Naive thymus-derived CD4-positive, alpha-beta T cell (primary cell): ENCODE measurements around the gene ACVR1B. TPM values are rescaled to one million over a fixed set of nuclear protein-coding genes. Genes with fewer than 3 reads are reported as not detected.

Source experiments
- ATAC-seq: fragments of 150-1000 bp; cut with Tn5 transposase; 2 replicates; pipeline ENCODE4 v1.10.0; 2021; ENCODE audit warnings: mild to moderate bottlenecking, moderate library complexity
- CTCF ChIA-PET: fragments of 350-600 bp; sonication (Branson Sonifier 250); formaldehyde crosslinking; loops from one replicate; lab custom pipeline; 2021; ENCODE audit warnings: antibody characterized with exemption; lab: Charles Lee
- POLR2A ChIA-PET: fragments of 350-600 bp; sonication (Branson Sonifier 250); formaldehyde crosslinking; loops from one replicate; lab custom pipeline; 2021; ENCODE audit warnings: antibody characterized with exemption, inconsistent platforms; lab: Charles Lee
- DNase-seq, 9 donors: peaks; one replicate each; pipeline versions ENCODE4 v3.0.0 to v3.0.0-alpha.2; 2020 to 2022; ENCODE audit warnings: mixed read lengths in 1 of 9
- H3K27ac ChIP-seq: one replicate; pipeline ENCODE4 v1.7.0; 2013; ENCODE audit warnings: mild to moderate bottlenecking, low read depth, low read length, moderate library complexity
- H3K27me3 ChIP-seq, 2 donors: one replicate each; pipeline ENCODE4 v1.7.0; 2013; ENCODE audit warnings: low read length in 2 of 2, mild to moderate bottlenecking in 2 of 2, moderate library complexity in 2 of 2; ENCODE audit not compliant: control insufficient read depth in 2 of 2, insufficient read depth in 2 of 2
- H3K36me3 ChIP-seq, 3 experiments: 1 replicate in 2 of 3; 2 replicates in 1 of 3; pipeline ENCODE4 v1.7.0; 2013; ENCODE audit warnings: low read length in 3 of 3, mild to moderate bottlenecking in 3 of 3, moderate library complexity in 1 of 3; ENCODE audit not compliant: insufficient read depth in 3 of 3, control insufficient read depth in 2 of 3
- H3K4me1 ChIP-seq, 2 donors: one replicate each; pipeline ENCODE4 v1.7.0; 2013; ENCODE audit warnings: low read length in 2 of 2, mild to moderate bottlenecking in 2 of 2, moderate library complexity in 1 of 2; ENCODE audit not compliant: control insufficient read depth in 2 of 2, insufficient read depth in 2 of 2
- H3K4me3 ChIP-seq: 2 replicates; pipeline ENCODE4 v1.7.0; 2013; ENCODE audit warnings: mild to moderate bottlenecking, low read length
- H3K9me3 ChIP-seq, 3 experiments: 1 replicate in 2 of 3; 2 replicates in 1 of 3; pipeline ENCODE4 v1.7.0; 2013; ENCODE audit warnings: low read length in 3 of 3; ENCODE audit not compliant: control insufficient read depth in 2 of 3
- H3K27ac Mint-ChIP-seq, 9 donors: one replicate each; pipeline ENCODE4 v1.8.0; 2020 to 2022; ENCODE audit warnings: mixed read lengths in 9 of 9, mild to moderate bottlenecking in 8 of 9, moderate library complexity in 5 of 9, inconsistent platforms in 2 of 9
- H3K27me3 Mint-ChIP-seq, 5 donors: one replicate each; pipeline ENCODE4 v1.8.0; 2021 to 2022; ENCODE audit warnings: mixed read lengths in 5 of 5, mild to moderate bottlenecking in 1 of 5
- H3K36me3 Mint-ChIP-seq, 5 donors: one replicate each; pipeline ENCODE4 v1.8.0; 2020 to 2022; ENCODE audit warnings: mixed read lengths in 5 of 5, mild to moderate bottlenecking in 3 of 5, inconsistent platforms in 1 of 5
- H3K4me1 Mint-ChIP-seq, 7 donors: one replicate each; pipeline ENCODE4 v1.8.0; 2020 to 2022; ENCODE audit warnings: mixed read lengths in 7 of 7, mild to moderate bottlenecking in 3 of 7, inconsistent platforms in 1 of 7
- H3K4me3 Mint-ChIP-seq, 10 donors: one replicate each; pipeline ENCODE4 v1.8.0; 2020 to 2022; ENCODE audit warnings: mild to moderate bottlenecking in 10 of 10, mixed read lengths in 10 of 10, moderate library complexity in 6 of 10, inconsistent platforms in 2 of 10
- H3K9me3 Mint-ChIP-seq, 11 donors: one replicate each; pipeline ENCODE4 v1.8.0; 2020 to 2022; ENCODE audit warnings: mixed read lengths in 11 of 11, mild to moderate bottlenecking in 4 of 11, inconsistent platforms in 1 of 11, moderate library complexity in 1 of 11
- intact Hi-C, 2 donors: fragments of 100-400 bp; cut with micrococcal nuclease; formaldehyde crosslinking; loops; one replicate each; pipeline ENCODE4 v1.15.1; 2023
- polyA plus RNA-seq, 2 donors: library from polyadenylated mRNA; unstranded; fragments of 300-500 nt; fragmentation: Illumina TruSeq; gene quantifications; one replicate each; pipeline ENCODE4 v1.2.3, GENCODE V29; 2021
- total RNA-seq, 6 experiments: library from RNA in 5 of 6; stranded (reverse) in 5 of 6; gene quantifications; 1 replicate in 5 of 6; 2 replicates in 1 of 6; pipeline ENCODE4 v1.2.3 and lab custom pipeline; 2021 to 2026

The ACVR1B gene
- total and polyA plus RNA-seq, 7 experiments from 2014 or later, result 2.5 to 14.8 (median 12.8) TPM

- ATAC-seq (peak; percentile 99), DNase-seq (peak; percentile 39 to 76 (median 65))
- Histone ChIP-seq H3K36me3 (peaks cover 0 to 53% (median 0%) of the 10 kb centered on the region in 3 experiments), H3K4me1 (peaks cover 5 to 10% of the 10 kb centered on the region in 2 donors), H3K27me3 (no peaks in the 10 kb centered on the region), H3K27ac (no peak overlapping the region), H3K4me3 (no peak overlapping the region), H3K9me3 (no peaks in the 10 kb centered on the region)
- peak overlapping the region in 3 of 10 donors; percentile 7 to 45 (median 32) for H3K4me3 Mint-ChIP-seq
- H3K9me3 Mint-ChIP-seq, result no peaks in the 10 kb centered on the region
- CTCF ChIA-PET, result interaction anchor here (0.7 to 4.9 kb wide), 8 partner anchors 9 to 68 kb away, joined by 3 to 35 read pairs (median 4); no protein-coding TSS in a partner anchor
- POLR2A ChIA-PET, result interaction anchor here (1.0 kb wide), 1 partner anchor 29 kb away, joined by 5 read pairs; the partner anchor contains the start of gene ACVR1B
- intact Hi-C loops, result loop anchor here (1.0 to 10.0 kb wide), 7 partner anchors 9 to 555 kb away; partner anchors contain the start of genes ACVR1B (in 2 of the 2) and SLC4A8 (in 1 of the 2)
- H3K4me1 Mint-ChIP-seq, result peaks cover 24 to 32% (median 28%) of the 10 kb centered on the region in 7 donors
- peaks cover 11 to 50% (median 25%) of the 10 kb centered on the region in 5 donors for H3K36me3 Mint-ChIP-seq
- peak overlapping the region in 5 of 9 donors; percentile 25 to 74 (median 48) for H3K27ac Mint-ChIP-seq
- peaks cover 0 to 5% (median 0%) of the 10 kb centered on the region in 5 donors for H3K27me3 Mint-ChIP-seq
Measured at GRCh38 chr12:51980051-51980808, 28.7 kb downstream of the ACVR1B start.

GRCh38 chr12:51980809-51981127, 29.3 kb downstream of the ACVR1B start:
- DNase-seq (no peak), ATAC-seq (no peak)
- CTCF ChIA-PET, result interaction anchor here (0.7 to 4.9 kb wide), 8 partner anchors 9 to 68 kb away, joined by 3 to 35 read pairs (median 4); no protein-coding TSS in a partner anchor
- Histone ChIP-seq H3K27ac (no peak overlapping the region), H3K27me3 (no peaks in the 10 kb centered on the region), H3K4me1 (peaks cover 0 to 4% of the 10 kb centered on the region in 2 donors), H3K4me3 (no peak overlapping the region), H3K9me3 (no peaks in the 10 kb centered on the region), H3K36me3 (peaks cover 0 to 57% (median 0%) of the 10 kb centered on the region in 3 experiments)
- H3K27me3 Mint-ChIP-seq, result peaks cover 0 to 3% (median 0%) of the 10 kb centered on the region in 5 donors
- intact Hi-C loops, result loop anchor here (1.0 to 10.0 kb wide), 7 partner anchors 9 to 556 kb away; partner anchors contain the start of genes ACVR1B (in 2 of the 2) and SLC4A8 (in 1 of the 2)
- peak overlapping the region in 5 of 9 donors; percentile 25 to 57 (median 48) for H3K27ac Mint-ChIP-seq
- H3K36me3 Mint-ChIP-seq, result peaks cover 7 to 49% (median 24%) of the 10 kb centered on the region in 5 donors
- H3K9me3 Mint-ChIP-seq, result no peaks in the 10 kb centered on the region
- H3K4me3 Mint-ChIP-seq, result peak overlapping the region in 1 of 10 donors; percentile 7
- H3K4me1 Mint-ChIP-seq, result peaks cover 19 to 27% (median 22%) of the 10 kb centered on the region in 7 donors
- POLR2A ChIA-PET, result interaction anchor here (1.0 kb wide), 1 partner anchor 29 kb away, joined by 5 read pairs; the partner anchor contains the start of gene ACVR1B

DNA sequence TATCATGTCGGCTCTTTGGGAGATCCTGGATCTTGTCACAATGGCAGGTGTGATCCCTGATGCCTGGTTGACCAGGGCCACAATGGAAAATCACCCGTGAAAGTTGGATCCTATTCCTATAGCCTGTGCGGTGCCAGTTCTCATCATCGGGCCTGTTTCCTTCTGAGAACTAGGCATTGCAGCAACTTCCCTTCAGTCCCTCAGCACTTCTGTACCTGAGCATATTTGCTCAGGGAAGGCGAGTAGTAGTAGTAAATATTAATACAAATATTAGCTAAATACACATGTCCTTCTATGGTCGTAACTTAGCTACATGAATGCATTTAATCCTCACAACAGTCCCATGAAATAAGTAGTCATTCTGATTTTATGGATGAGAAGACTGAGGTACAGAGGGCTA, 33.2 kb downstream of the ACVR1B start:
- Mint-ChIP-seq H3K9me3 (no peaks in the 10 kb centered on the region), H3K4me1 (peaks cover 7 to 13% (median 11%) of the 10 kb centered on the region in 7 donors), H3K36me3 (peaks cover 0 to 34% (median 14%) of the 10 kb centered on the region in 5 donors), H3K27me3 (peaks cover 0 to under 1% (median 0%) of the 10 kb centered on the region in 5 donors), H3K4me3 (no peak overlapping the region), H3K27ac (no peak overlapping the region)
- Histone ChIP-seq H3K36me3 (peaks cover 0 to 67% (median 0%) of the 10 kb centered on the region in 3 experiments), H3K9me3 (no peaks in the 10 kb centered on the region), H3K4me1 (no peaks in the 10 kb centered on the region), H3K27me3 (no peaks in the 10 kb centered on the region), H3K4me3 (no peak overlapping the region), H3K27ac (no peak overlapping the region)
- CTCF ChIA-PET, result interaction anchor here (0.9 to 4.9 kb wide), 9 partner anchors 8 to 59 kb away, joined by 3 to 35 read pairs (median 5); no protein-coding TSS in a partner anchor
- no peak for ATAC-seq
- POLR2A ChIA-PET, result interaction anchor here (1.5 kb wide), 1 partner anchor 19 kb away, joined by 4 read pairs; no protein-coding TSS in a partner anchor
- no peak for DNase-seq
- intact Hi-C loops, result loop anchor here in 1 of 2 donors (5.0 to 10.0 kb wide), 2 partner anchors 162 to 560 kb away; partner anchors contain the start of gene SLC4A8

- CTCF ChIA-PET, result interaction anchor here (0.9 to 1.8 kb wide), 4 partner anchors 14 to 39 kb away, joined by 3 to 10 read pairs (median 4); no protein-coding TSS in a partner anchor
- peak overlapping the region in 2 of 9 donors; percentile 17 to 25 for H3K27ac Mint-ChIP-seq
- peaks cover 0 to 34% (median 13%) of the 10 kb centered on the region in 5 donors for H3K36me3 Mint-ChIP-seq
Measured at GRCh38 chr12:51985154-51985835, 33.8 kb downstream of the ACVR1B start.

DNA sequence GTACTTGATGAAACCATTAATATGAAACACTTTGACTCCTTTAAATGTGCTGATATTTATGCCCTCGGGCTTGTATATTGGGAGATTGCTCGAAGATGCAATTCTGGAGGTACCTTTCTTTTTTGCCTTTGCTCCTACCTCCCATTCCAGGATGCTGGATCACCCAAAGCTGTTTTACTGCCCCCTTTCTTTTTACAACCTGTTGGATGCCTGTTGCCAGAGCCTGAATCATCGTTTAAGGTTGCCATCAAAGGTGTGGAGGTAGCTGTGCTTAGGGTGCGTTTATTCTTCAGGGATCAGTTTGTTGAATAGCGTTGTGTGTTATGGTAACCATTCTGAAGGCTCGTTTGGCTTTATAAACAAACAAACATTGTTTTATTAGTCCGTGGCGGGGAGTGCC, 35.3 kb downstream of the ACVR1B start:
- H3K36me3 Mint-ChIP-seq, result peaks cover 0 to 31% (median 10%) of the 10 kb centered on the region in 5 donors
- H3K9me3 ChIP-seq, result no peaks in the 10 kb centered on the region
- no peak overlapping the region for H3K4me3 Mint-ChIP-seq
- H3K9me3 Mint-ChIP-seq, result no peaks in the 10 kb centered on the region
- CTCF ChIA-PET, result no interaction called here
- no peaks in the 10 kb centered on the region for H3K27me3 Mint-ChIP-seq
- peaks cover 0 to 63% (median 0%) of the 10 kb centered on the region in 3 experiments for H3K36me3 ChIP-seq
- H3K4me3 ChIP-seq, result no peak overlapping the region
- no peak for DNase-seq
- intact Hi-C loops, result loop anchor here in 1 of 2 donors (10.0 kb wide), 1 partner anchor 562 kb away; the partner anchor contains the start of gene SLC4A8
- H3K4me1 ChIP-seq, result no peaks in the 10 kb centered on the region
- H3K4me1 Mint-ChIP-seq, result no peaks in the 10 kb centered on the region
- no peak for ATAC-seq
- POLR2A ChIA-PET, result no interaction called here
- no peak overlapping the region for H3K27ac ChIP-seq
- H3K27ac Mint-ChIP-seq, result no peak overlapping the region
- no peaks in the 10 kb centered on the region for H3K27me3 ChIP-seq

More at GRCh38 chr12:51985154-51985835, 33.8 kb downstream of the ACVR1B start:
- Mint-ChIP-seq H3K9me3 (no peaks in the 10 kb centered on the region), H3K27me3 (no peaks in the 10 kb centered on the region), H3K4me3 (no peak overlapping the region), H3K4me1 (peaks cover 4 to 7% (median 6%) of the 10 kb centered on the region in 7 donors)
- Histone ChIP-seq H3K9me3 (no peaks in the 10 kb centered on the region), H3K4me3 (no peak overlapping the region), H3K27ac (no peak overlapping the region), H3K36me3 (peaks cover 0 to 67% (median 0%) of the 10 kb centered on the region in 3 experiments), H3K27me3 (no peaks in the 10 kb centered on the region), H3K4me1 (no peaks in the 10 kb centered on the region)
- POLR2A ChIA-PET, result interaction anchor here (1.5 kb wide), 1 partner anchor 18 kb away, joined by 4 read pairs; no protein-coding TSS in a partner anchor
- DNase-seq, result no peak
- no peak for ATAC-seq
- intact Hi-C loops, result loop anchor here in 1 of 2 donors (10.0 kb wide), 1 partner anchor 560 kb away; the partner anchor contains the start of gene SLC4A8
